ENCODE data around the gene GLDN. TPM values are rescaled to one million over a fixed set of nuclear protein-coding genes. Genes with fewer than 3 reads are reported as not detected.

Gene GLDN
- total RNA-seq, 1 donor from 2014 or later, result not detected

GRCh38 chr15:51314391-51315337 lies 26.8 kb upstream of the GLDN start:
- no peak overlapping the region for H3K4me3 ChIP-seq (ENCODE audit: low read depth, low read length)
- no peak for DNase-seq (ENCODE audit: low read depth)
- no peak for TF ChIP-seq CTCF (conservative IDR thresholded peaks at IDR 0.05; ENCODE audit: low read depth, low read length)

- no peak for DNase-seq (ENCODE audit: low read depth)
- H3K4me3 ChIP-seq (ENCODE audit: low read depth, low read length), result no peak overlapping the region
- TF ChIP-seq CTCF (conservative IDR thresholded peaks at IDR 0.05; ENCODE audit: low read depth, low read length), result no peak
These were observed 25.7 kb upstream of the GLDN start for GRCh38 chr15:51315726-51316125.

GRCh38 chr15:51316636-51317035 lies 24.8 kb upstream of the GLDN start:
- no peak overlapping the region for H3K4me3 ChIP-seq (ENCODE audit: low read depth, low read length)
- no peak for DNase-seq (ENCODE audit: low read depth)
- no peak for TF ChIP-seq CTCF (conservative IDR thresholded peaks at IDR 0.05; ENCODE audit: low read depth, low read length)

GRCh38 chr15:51318382-51319150 lies 22.9 kb upstream of the GLDN start:
- TF ChIP-seq CTCF (conservative IDR thresholded peaks at IDR 0.05; ENCODE audit: low read depth, low read length), result no peak
- H3K4me3 ChIP-seq (ENCODE audit: low read depth, low read length), result no peak overlapping the region
- no peak for DNase-seq (ENCODE audit: low read depth)

GRCh38 chr15:51319539-51319938 lies 21.9 kb upstream of the GLDN start:
- no peak overlapping the region for H3K4me3 ChIP-seq (ENCODE audit: low read depth, low read length)
- no peak for TF ChIP-seq CTCF (conservative IDR thresholded peaks at IDR 0.05; ENCODE audit: low read depth, low read length)
- no peak for DNase-seq (ENCODE audit: low read depth)

- no peak for TF ChIP-seq CTCF (conservative IDR thresholded peaks at IDR 0.05; ENCODE audit: low read depth, low read length)
- DNase-seq (ENCODE audit: low read depth), result no peak
- no peak overlapping the region for H3K4me3 ChIP-seq (ENCODE audit: low read depth, low read length)
These were observed 20.6 kb upstream of the GLDN start for GRCh38 chr15:51320843-51321242.

All from epithelial cell of proximal tubule (primary cell).